Measurements from ENCODE around the gene PPP6R2. TPM values are rescaled to one million over a fixed set of nuclear protein-coding genes. Genes with fewer than 3 reads are reported as not detected.
"Not testable (repeated sequence)": the region's sequence is repeated elsewhere in the genome, so short reads cannot be mapped to it uniquely, and the experiment has no call there.

PPP6R2 gene
- total and polyA plus RNA-seq, 8 donors, result 21.1 to 70.4 (median 25.1) TPM

DNA sequence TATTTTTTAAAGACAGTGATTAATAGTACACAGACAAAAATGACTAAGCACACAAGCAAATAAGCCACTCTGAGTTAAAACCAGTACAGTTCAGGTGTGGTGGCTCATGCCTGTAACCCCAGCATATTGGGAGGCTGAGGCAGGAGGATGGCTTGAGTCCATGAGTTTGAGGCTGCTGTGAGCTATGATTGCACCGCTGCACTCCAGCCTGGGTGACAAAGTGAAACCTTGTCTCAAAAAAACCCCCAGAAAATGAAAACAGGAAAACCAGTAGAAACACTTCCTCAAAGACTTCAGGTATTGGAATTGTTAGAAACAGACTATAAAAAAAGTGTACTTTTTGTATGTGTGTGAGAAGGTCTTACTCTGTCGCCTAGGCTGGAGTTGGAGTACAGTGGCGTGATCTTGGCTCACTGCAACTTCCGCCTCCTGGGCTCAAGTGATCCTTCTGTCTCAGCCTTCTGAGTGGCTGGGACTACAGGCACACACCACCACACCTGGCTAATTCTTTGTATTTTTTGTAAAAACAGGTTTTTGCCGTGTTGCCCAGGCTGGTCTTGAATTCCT is 33.0 kb downstream of the PPP6R2 start:
- Histone ChIP-seq H3K27ac (no peak overlapping the region), H3K4me1 (no peaks in the 10 kb centered on the region), H3K27me3 (no peaks in the 10 kb centered on the region), H3K4me3 (no peak overlapping the region), H3K9me3 (no peaks in the 10 kb centered on the region), H3K36me3 (peaks cover 0 to 30% (median 6%) of the 10 kb centered on the region in 3 donors)
- ATAC-seq, result no peak
- FAIRE-seq, result no peak
- 96 to 97% methylated on average over 5 of the region's 5 CpGs for WGBS, 2 donors
- TF ChIP-seq, protein P1, sequence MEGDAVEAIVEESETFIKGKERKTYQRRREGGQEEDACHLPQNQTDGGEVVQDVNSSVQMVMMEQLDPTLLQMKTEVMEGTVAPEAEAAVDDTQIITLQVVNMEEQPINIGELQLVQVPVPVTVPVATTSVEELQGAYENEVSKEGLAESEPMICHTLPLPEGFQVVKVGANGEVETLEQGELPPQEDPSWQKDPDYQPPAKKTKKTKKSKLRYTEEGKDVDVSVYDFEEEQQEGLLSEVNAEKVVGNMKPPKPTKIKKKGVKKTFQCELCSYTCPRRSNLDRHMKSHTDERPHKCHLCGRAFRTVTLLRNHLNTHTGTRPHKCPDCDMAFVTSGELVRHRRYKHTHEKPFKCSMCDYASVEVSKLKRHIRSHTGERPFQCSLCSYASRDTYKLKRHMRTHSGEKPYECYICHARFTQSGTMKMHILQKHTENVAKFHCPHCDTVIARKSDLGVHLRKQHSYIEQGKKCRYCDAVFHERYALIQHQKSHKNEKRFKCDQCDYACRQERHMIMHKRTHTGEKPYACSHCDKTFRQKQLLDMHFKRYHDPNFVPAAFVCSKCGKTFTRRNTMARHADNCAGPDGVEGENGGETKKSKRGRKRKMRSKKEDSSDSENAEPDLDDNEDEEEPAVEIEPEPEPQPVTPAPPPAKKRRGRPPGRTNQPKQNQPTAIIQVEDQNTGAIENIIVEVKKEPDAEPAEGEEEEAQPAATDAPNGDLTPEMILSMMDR (IDR thresholded peaks at IDR 0.05), result no peak
- intact Hi-C loops (cut with DNase I), result no loop called here
- DNase-seq, result no peak

DNA sequence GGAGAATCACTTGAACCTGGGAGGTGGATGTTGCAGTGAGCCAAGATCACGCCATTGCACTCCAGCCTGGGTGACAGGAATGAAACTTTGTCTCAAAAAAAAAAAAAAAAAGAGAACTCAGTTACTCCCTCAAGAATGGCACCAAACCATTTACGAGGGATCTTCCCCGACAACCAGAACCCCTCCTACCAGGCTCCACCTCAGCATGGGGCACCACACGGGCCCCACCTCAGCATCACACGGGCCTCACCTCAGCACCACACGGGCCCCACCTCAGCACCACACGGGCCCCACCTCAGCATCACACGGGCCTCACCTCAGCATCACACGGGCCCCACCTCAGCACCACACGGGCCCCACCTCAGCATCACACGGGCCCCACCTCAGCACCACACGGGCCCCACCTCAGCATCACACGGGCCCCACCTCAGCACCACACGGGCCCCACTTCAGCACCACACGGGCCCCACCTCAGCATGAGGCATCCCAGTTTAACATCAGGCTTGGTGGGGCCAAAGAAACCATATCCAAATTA is 38.0 kb downstream of the PPP6R2 start:
- intact Hi-C loops (cut with DNase I); DNase-seq; H3K27ac ChIP-seq; H3K9me3 ChIP-seq; H3K4me3 ChIP-seq; FAIRE-seq; H3K4me1 ChIP-seq; ATAC-seq; H3K27me3 ChIP-seq: not testable (repeated sequence)
- WGBS, 2 donors, result 92 to 94% methylated on average over 12 to 15 of the region's 15 CpGs
- peaks cover 0 to 17% (median 0%) of the 10 kb centered on the region in 3 donors for H3K36me3 ChIP-seq

DNA sequence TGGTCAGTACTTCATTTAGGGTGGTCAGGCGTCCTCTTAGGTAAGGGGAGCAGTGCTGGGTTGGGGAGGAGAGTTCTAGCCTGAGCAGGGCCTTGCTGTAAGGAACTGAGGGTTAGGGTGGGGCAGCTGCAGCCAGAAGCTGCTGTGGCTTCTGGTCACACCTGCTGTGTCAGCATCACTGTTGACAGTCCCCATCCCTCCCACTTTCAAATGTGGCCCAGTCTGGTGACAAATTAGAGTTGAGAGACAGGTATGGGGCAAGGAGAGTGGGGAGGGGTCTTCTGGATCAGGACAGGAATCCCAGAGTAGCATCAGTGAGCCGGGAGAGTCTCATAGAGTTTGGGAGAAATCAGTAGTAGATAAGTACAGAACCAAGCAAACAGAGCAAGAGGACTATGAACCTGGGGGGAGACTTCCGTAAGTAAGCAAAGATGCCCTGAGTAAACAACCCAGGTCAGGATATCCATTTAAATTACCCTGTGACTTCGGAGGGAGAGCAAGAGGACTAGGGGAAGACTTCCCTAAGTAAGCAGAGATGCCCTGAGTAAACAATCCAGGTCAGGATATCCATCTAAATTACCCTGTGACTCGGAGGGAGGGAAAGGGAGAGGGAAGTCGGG is 53.7 kb downstream of the PPP6R2 start:
- intact Hi-C loops (cut with DNase I), result no loop called here
- peaks cover 0 to 17% (median 17%) of the 10 kb centered on the region in 3 donors for H3K4me1 ChIP-seq
- H3K36me3 ChIP-seq, result no peaks in the 10 kb centered on the region
- no peak overlapping the region for H3K27ac ChIP-seq
- no peaks in the 10 kb centered on the region for H3K9me3 ChIP-seq
- ATAC-seq (no peak), DNase-seq (no peak), FAIRE-seq (no peak)
- TF ChIP-seq, protein P1 (IDR thresholded peaks at IDR 0.05), result no peak
- no peak overlapping the region for H3K4me3 ChIP-seq
- H3K27me3 ChIP-seq, result no peaks in the 10 kb centered on the region
- WGBS, 2 donors, result 42 to 48% methylated on average over 6 of the region's 6 CpGs

DNA sequence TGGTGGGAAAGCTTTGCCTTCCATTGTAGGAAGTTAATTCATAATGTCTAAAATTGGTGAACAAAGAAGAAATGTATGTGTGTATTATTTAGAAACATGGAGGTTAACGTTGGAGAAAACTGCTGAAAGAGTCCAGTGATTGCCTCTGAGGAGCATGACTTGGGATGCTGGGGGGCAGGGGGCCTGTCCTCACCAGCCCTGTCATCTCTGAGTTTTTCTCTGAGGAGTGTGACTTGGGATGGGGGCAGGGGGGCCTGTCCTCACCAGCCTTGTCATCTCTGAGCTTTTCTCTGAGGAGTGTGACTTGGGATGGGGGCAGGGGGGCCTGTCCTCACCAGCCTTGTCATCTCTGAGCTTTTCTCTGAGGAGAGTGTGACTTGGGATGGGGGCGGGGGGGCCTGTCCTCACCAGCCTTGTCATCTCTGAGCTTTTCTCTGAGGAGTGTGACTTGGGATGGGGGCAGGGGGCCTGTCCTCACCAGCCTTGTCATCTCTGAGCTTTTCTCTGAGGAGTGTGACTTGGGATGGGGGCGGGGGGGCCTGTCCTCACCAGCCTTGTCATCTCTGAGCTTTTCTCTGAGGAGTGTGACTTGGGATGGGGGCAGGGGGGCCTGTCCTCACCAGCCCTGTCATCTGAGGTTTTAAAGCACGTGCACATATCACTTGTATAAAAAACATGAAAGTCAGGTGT is 54.4 kb downstream of the PPP6R2 start:
- FAIRE-seq; H3K4me3 ChIP-seq; H3K9me3 ChIP-seq; H3K27ac ChIP-seq; ATAC-seq; intact Hi-C loops (cut with DNase I); DNase-seq; H3K27me3 ChIP-seq; H3K36me3 ChIP-seq: not testable (repeated sequence)
- peaks cover 0 to 17% (median 17%) of the 10 kb centered on the region in 3 donors for H3K4me1 ChIP-seq
- 76 to 78% methylated on average over 3 to 4 of the region's 4 CpGs for WGBS, 2 donors

DNA sequence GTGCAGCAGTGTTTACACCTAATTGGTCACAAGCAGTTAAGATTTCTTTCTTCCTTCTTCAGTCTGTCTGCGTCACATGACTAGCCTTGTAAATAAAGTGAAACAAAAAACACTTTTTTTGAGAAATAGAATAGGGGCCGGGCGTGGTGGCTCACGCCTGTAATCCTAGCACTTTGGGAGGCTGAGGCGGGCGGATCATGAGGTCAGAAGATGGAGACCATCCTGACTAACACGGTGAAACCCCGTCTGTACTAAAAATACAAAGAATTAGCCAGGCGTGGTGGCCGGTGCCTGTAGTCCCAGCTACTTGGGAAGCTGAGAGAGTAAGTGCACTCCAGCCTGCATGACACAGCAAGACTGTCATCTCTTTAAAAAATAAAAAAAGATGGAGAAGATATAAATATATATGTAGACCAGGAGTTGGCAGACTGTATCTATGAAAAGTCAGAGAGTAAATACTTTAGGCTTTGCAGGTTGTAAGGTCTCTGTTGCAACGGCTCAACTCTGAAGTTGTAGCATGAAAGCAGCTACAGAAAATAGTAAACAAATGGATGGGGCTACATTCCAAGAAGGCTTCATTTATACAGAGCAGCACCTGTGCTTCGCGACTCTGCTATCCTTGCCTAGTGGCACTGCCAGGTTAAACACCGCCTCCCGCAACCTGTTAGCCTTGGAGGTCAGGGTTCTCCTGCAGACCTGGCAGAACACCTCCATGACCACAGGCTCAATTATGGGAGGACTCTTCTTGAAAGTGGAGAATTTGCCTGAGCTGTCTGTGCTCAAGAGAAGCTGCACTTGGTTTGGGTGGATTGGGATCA is 55.9 kb downstream of the PPP6R2 start:
- FAIRE-seq (no peak), DNase-seq (peak in 4 of 6 donors; percentile 45 to 73 (median 70)), ATAC-seq (peak; percentile 57 to 81 (median 74))
- WGBS, 2 donors, result 54 to 55% methylated on average over 15 of the region's 15 CpGs
- Histone ChIP-seq H3K27ac (peak overlapping the region; percentile 16 to 62 (median 39)), H3K36me3 (no peaks in the 10 kb centered on the region), H3K27me3 (no peaks in the 10 kb centered on the region), H3K4me3 (no peak overlapping the region), H3K4me1 (peaks cover 4 to 22% (median 17%) of the 10 kb centered on the region in 3 donors), H3K9me3 (no peaks in the 10 kb centered on the region)
- TF ChIP-seq, protein P1 (IDR thresholded peaks at IDR 0.05), result no peak
- intact Hi-C loops (cut with DNase I), result no loop called here

Data from pancreas (tissue), 10 donors.